Cardiac fibroblast (primary cell): Measurements from ENCODE around the gene PWP2.

Source experiments
- DNase-seq, 2 donors: peaks; one replicate each; pipeline versions ENCODE4 v3.0.0 to v3.0.0-alpha.2; 2010; ENCODE audit warnings: low read depth in 2 of 2
- H3K4me3 ChIP-seq, 2 donors: replicated peaks in 1 of 2; 1 replicate in 1 of 2; 2 replicates in 1 of 2; pipeline ENCODE4 v1.5.1; 2011; ENCODE audit warnings: low read depth in 2 of 2, low read length in 2 of 2, mild to moderate bottlenecking in 2 of 2, moderate library complexity in 1 of 2
- CTCF ChIP-seq: IDR thresholded peaks from one replicate; pipeline ENCODE4 v1.5.1; 2011; ENCODE audit warnings: low read depth, mild to moderate bottlenecking, low read length, inconsistent platforms

PWP2 gene

GRCh38 chr21:44072111-44072510, 35.1 kb upstream of the PWP2 start:
- no peak overlapping the region for H3K4me3 ChIP-seq
- DNase-seq = no peak
- no peak for TF ChIP-seq CTCF

- no peak overlapping the region for H3K4me3 ChIP-seq
- no peak for DNase-seq
- TF ChIP-seq CTCF = no peak
These were observed 32.8 kb upstream of the PWP2 start for GRCh38 chr21:44074315-44074958.

- DNase-seq = no peak
- H3K4me3 ChIP-seq = no peak overlapping the region
- no peak for TF ChIP-seq CTCF
These were observed 30.9 kb upstream of the PWP2 start for GRCh38 chr21:44076316-44076715.

- DNase-seq = no peak
- TF ChIP-seq CTCF = no peak
- H3K4me3 ChIP-seq = no peak overlapping the region
These were observed 28.7 kb upstream of the PWP2 start for GRCh38 chr21:44078411-44078981.

GRCh38 chr21:44079446-44079845, 27.8 kb upstream of the PWP2 start:
- no peak overlapping the region for H3K4me3 ChIP-seq
- TF ChIP-seq CTCF = no peak
- DNase-seq = no peak

- no peak for DNase-seq
- H3K4me3 ChIP-seq = no peak overlapping the region
- no peak for TF ChIP-seq CTCF
These were observed 27.4 kb upstream of the PWP2 start for GRCh38 chr21:44079846-44080245.
